Vagina (tissue), 2 donors: ENCODE data around the gene NDUFAF4.

Experiments used
- POLR2AphosphoS5 ChIP-seq, 2 donors: sonication (generic); formaldehyde crosslinking; IDR thresholded peaks; one replicate each; pipeline ENCODE4 v1.9.0; 2017; ENCODE audit warnings: antibody characterized with exemption in 2 of 2, mild to moderate bottlenecking in 2 of 2, low read depth in 1 of 2; ENCODE audit not compliant: insufficient read depth in 1 of 2
- TF ChIP-seq, protein P1 (sequence below), 3 experiments: fragments of 450-650 bp in 2 of 3; fragments of 200-600 bp in 1 of 3; sonication (generic) in 1 of 3; IDR thresholded peaks; one replicate each; pipeline ENCODE4 v1.5.1; 2017 to 2019; ENCODE audit warnings: antibody characterized with exemption in 3 of 3, mild to moderate bottlenecking in 2 of 3, moderate library complexity in 2 of 3

DNA sequence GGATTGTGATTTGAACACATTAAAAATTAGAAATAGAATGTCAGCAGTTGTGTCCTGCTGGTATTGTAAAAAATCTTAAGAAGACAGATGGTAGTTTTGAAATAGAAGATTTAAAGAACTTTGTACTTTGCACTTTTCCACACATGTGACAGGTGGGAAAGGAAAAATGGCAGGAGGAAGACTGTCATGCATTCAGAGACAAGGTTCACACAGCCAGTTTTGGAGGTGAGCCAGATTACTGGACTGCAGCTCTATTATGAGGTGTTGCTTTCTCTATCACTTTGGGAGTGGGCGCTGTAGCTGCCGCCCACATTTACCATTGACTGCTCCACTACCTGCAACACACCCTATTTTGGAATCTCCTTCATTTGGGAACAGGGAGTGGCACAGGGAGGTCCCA lies 12.1 kb upstream of the NDUFAF4 start:
- TF ChIP-seq, protein P1, sequence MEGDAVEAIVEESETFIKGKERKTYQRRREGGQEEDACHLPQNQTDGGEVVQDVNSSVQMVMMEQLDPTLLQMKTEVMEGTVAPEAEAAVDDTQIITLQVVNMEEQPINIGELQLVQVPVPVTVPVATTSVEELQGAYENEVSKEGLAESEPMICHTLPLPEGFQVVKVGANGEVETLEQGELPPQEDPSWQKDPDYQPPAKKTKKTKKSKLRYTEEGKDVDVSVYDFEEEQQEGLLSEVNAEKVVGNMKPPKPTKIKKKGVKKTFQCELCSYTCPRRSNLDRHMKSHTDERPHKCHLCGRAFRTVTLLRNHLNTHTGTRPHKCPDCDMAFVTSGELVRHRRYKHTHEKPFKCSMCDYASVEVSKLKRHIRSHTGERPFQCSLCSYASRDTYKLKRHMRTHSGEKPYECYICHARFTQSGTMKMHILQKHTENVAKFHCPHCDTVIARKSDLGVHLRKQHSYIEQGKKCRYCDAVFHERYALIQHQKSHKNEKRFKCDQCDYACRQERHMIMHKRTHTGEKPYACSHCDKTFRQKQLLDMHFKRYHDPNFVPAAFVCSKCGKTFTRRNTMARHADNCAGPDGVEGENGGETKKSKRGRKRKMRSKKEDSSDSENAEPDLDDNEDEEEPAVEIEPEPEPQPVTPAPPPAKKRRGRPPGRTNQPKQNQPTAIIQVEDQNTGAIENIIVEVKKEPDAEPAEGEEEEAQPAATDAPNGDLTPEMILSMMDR (IDR thresholded peaks at IDR 0.05) = no peak
- no peak for TF ChIP-seq POLR2AphosphoS5 (IDR thresholded peaks at IDR 0.05; ENCODE audit: insufficient read depth in 1 of 2, low read depth in 1 of 2)
